MM.1S (cell line): ENCODE results near the gene CDC34.

ENCODE experiments used
- EZH2 ChIP-seq: fragments of 300-600 bp; sonication (generic); optimal IDR thresholded peaks from 2 replicates; pipeline ENCODE3; 2017; ENCODE audit warnings: low read depth, mild to moderate bottlenecking, antibody characterized with exemption, low read length, mixed read lengths
- EZH2phosphoT487 ChIP-seq: fragments of 300-600 bp; sonication (generic); IDR thresholded peaks from 2 replicates; pipeline ENCODE4 v1.6.1; 2018; ENCODE audit warnings: antibody characterized with exemption, low read length
- TF ChIP-seq, protein P1 (sequence below): fragments of 300-600 bp; sonication (generic); IDR thresholded peaks from 2 replicates; pipeline ENCODE4 v1.5.1; 2016; ENCODE audit warnings: antibody characterized with exemption, low read length, mixed read lengths

DNA sequence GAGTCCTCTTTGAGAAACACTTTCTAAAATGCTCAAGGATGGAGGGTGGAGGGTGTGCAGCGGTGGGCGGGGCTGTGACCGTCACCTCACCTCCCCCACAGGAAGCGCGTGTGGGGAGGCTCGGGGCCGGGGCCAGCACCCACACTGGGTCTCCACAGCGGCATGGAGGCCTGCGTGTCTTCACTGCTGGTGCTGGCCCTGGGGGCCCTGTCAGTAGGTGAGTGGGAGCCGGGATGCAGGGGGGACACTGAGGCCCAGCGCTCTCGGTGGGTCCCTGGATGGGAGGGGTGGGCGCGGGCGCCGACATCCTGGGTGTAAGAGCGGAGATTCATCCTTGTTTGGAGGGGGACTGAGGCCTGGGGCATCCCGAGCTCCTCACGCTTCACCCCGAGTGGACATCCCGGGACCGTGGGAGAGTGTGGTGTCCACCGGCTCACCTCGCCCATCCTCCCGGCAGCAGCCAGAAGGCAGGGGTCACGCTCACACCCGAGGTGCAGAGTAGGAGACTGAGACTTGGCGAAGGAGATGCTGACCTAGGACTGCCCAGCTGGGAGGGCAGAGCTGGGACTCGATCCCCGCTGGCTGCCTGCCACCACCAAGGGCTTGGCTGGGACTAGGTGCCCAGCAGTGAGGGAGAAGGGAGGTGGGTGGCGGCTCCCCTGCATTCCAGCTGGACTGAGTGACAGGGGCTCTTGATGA is 12.5 kb downstream of the CDC34 start, which contains the start of gene GZMM:
- TF ChIP-seq, protein P1, sequence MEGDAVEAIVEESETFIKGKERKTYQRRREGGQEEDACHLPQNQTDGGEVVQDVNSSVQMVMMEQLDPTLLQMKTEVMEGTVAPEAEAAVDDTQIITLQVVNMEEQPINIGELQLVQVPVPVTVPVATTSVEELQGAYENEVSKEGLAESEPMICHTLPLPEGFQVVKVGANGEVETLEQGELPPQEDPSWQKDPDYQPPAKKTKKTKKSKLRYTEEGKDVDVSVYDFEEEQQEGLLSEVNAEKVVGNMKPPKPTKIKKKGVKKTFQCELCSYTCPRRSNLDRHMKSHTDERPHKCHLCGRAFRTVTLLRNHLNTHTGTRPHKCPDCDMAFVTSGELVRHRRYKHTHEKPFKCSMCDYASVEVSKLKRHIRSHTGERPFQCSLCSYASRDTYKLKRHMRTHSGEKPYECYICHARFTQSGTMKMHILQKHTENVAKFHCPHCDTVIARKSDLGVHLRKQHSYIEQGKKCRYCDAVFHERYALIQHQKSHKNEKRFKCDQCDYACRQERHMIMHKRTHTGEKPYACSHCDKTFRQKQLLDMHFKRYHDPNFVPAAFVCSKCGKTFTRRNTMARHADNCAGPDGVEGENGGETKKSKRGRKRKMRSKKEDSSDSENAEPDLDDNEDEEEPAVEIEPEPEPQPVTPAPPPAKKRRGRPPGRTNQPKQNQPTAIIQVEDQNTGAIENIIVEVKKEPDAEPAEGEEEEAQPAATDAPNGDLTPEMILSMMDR = no peak
- TF ChIP-seq EZH2 (no peak), EZH2phosphoT487 (no peak)
